Measurements from ENCODE around the gene MYO16.

DNA sequence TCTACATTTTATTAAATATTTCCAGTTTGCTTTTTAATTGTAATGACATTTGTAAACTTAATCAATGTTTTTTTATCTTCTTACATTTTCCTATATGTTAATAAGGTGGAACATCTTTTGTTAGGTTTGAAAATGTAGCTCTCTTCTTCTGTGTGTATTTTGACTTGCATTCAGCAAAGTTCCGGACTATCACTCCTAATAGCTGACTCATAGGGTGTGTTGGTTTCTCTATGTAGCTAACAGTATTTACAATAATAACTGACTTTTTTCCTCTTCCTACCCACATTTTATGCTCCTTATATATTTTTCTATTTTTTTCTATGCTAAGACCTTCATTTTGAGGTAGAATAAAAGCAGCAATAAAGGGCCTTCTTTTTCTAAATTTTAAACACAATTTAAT, 28.1 kb downstream of the MYO16 start:
- TF ChIP-seq, protein P1, sequence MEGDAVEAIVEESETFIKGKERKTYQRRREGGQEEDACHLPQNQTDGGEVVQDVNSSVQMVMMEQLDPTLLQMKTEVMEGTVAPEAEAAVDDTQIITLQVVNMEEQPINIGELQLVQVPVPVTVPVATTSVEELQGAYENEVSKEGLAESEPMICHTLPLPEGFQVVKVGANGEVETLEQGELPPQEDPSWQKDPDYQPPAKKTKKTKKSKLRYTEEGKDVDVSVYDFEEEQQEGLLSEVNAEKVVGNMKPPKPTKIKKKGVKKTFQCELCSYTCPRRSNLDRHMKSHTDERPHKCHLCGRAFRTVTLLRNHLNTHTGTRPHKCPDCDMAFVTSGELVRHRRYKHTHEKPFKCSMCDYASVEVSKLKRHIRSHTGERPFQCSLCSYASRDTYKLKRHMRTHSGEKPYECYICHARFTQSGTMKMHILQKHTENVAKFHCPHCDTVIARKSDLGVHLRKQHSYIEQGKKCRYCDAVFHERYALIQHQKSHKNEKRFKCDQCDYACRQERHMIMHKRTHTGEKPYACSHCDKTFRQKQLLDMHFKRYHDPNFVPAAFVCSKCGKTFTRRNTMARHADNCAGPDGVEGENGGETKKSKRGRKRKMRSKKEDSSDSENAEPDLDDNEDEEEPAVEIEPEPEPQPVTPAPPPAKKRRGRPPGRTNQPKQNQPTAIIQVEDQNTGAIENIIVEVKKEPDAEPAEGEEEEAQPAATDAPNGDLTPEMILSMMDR (IDR thresholded peaks at IDR 0.05; ENCODE audit: insufficient read depth, low read length, poor library complexity, severe bottlenecking), result no peak
- TF ChIP-seq EZH2phosphoT487 (conservative IDR thresholded peaks at IDR 0.05; ENCODE audit: low read length), result no peak
